Adipose tissue (tissue), 3 donors: ENCODE data around the gene KYAT1. TPM values are rescaled to one million over a fixed set of nuclear protein-coding genes. Genes with fewer than 3 reads are reported as not detected.

Experiments
- H3K27ac ChIP-seq: one replicate; pipeline ENCODE4 v1.5.1; 2013; ENCODE audit warnings: low read depth, low read length
- WGBS, 3 donors: extraction: QIAGEN DNeasy Blood & Tissue Kit; methylation state at CpG; one replicate each; pipeline ENCODE4 v1.1.7; 2013; 5-methylcytosine and 5-hydroxymethylcytosine counted together
- polyA plus RNA-seq, 3 donors: library from polyadenylated mRNA; stranded (reverse); fragments of 200-250 nt; gene quantifications; one replicate each; pipeline ENCODE4 v1.2.3, GENCODE V29; 2013
- donor health status: healthy with polysubstance abuse.
- donor health status: Bipolar disorder and iron deficiency.
- donor health status: healthy.

Gene KYAT1
- polyA plus RNA-seq, result 1 to 10 TPM; 1.7 to 6.2 (median 3.3) TPM

DNA sequence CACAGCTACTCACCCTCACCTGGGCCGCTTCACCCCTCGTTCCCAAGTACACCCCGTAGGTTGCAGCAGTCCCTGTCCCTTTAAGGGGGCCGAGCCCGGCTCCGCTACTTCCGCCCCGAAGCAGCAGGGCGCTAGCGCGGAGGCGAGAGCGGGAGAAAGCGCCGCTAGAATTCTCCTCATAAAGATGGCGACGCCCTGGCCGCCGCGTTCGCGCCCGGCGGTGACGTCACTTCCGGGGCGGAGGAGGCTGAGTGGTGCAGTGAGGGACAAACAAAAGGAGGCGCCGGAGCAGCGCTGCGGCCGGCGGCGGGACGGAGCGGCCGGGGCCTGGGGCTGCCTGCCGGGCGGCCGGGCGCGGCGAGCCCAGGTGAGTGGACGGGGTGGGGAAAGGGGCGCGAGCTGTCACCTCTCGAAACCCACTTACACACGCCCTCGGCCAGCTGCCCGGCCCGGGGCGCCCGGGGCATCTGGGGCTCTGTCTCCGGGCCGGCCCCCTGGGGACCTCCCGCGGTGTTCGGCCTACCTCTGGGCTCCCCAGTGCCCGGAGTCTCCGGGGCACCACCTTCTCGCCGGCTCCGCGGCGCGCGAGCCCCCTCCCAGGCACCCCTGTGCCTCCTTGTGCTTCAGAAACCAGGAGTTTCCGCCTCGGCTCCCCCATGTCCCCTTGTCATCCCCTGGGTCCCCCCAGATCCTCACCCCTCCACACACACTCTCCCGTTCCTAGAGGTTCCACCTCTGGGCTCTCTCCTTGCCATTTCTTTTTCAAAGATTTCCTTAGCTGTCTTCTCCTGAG is at the start of gene KYAT1, which contains the start of gene LRRC8A:
Gene KYAT1, minus strand, starts transcription at position 67 of the 793 bp plus-strand sequence. CDS start 36,545 bp downstream, outside the sequence.
Gene LRRC8A, plus strand, starts transcription at position 250 of the 793 bp plus-strand sequence. CDS start 25,032 bp downstream, outside the sequence.
- peak within 1 kb of the TSS; percentile 91 for H3K27ac ChIP-seq
- 0 to 1% (median 1%) methylated on average over 45 to 70 of the region's 70 CpGs for WGBS, 3 donors

- WGBS, 3 donors, result 80 to 91% (median 89%) methylated on average over 4 of the region's 4 CpGs
- no peak overlapping the region for H3K27ac ChIP-seq
Observed at GRCh38 chr9:128929560-128929959, 47.8 kb upstream of the KYAT1 start.

DNA sequence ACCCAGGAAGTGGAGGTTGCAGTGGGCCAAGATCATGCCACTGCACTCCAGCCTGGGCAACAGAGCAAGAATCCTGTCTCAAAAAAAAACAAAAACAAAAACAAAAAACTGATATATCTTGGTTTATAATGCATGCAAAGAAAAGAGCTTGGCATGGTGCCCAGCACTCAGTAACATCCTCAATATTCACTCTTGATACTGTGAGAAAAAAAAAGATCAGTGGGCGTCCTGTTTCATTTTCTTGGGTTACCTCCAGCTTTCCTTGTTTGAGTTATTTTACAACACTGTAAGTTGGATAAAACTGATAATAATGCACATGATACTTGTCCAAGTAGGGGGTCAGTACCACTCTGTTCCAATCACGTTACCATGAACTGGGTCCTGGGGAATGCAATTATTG is 46.9 kb upstream of the KYAT1 start:
- 84 to 86% (median 85%) methylated on average over 2 of the region's 2 CpGs for WGBS, 3 donors
- H3K27ac ChIP-seq, result no peak overlapping the region

DNA sequence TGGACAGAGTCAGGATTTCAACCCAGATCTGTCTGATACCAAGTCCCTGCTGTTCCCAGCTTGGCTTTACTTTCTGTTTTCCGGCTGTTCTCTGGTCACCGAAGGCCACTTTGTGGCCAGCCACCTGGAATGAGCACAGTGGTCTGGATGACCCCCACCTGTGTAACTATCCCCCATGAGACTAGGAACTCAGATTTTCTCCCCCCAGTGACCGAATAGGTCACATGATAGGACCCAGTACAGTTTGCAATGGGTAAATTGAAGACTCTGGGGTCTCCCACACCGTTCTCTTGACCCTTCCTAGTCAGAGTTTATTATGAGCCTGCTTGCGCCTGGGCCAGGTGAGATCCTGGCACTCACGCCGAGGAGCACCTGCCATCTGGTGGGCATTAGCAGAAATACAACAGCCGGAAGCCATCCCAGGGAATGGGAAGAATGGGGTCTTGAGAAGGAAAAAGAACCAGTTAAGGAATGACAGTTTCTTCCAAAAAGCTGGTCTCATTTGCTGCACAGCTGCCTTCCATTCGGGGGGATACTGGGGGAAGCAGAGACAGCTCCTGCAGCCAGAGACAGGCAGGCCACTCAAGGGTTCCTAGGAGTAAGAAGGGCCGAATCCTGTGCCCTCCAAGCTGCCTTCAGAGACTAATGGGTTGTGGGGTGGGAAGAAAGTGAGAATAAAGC is 46.1 kb upstream of the KYAT1 start:
- WGBS, 3 donors, result 18 to 35% (median 32%) methylated on average over 10 of the region's 10 CpGs
- H3K27ac ChIP-seq, result no peak overlapping the region

- no peak overlapping the region for H3K27ac ChIP-seq
- 87 to 89% (median 87%) methylated on average over 6 of the region's 6 CpGs for WGBS, 3 donors
Observed at GRCh38 chr9:128923493-128923883, 41.7 kb upstream of the KYAT1 start.

DNA sequence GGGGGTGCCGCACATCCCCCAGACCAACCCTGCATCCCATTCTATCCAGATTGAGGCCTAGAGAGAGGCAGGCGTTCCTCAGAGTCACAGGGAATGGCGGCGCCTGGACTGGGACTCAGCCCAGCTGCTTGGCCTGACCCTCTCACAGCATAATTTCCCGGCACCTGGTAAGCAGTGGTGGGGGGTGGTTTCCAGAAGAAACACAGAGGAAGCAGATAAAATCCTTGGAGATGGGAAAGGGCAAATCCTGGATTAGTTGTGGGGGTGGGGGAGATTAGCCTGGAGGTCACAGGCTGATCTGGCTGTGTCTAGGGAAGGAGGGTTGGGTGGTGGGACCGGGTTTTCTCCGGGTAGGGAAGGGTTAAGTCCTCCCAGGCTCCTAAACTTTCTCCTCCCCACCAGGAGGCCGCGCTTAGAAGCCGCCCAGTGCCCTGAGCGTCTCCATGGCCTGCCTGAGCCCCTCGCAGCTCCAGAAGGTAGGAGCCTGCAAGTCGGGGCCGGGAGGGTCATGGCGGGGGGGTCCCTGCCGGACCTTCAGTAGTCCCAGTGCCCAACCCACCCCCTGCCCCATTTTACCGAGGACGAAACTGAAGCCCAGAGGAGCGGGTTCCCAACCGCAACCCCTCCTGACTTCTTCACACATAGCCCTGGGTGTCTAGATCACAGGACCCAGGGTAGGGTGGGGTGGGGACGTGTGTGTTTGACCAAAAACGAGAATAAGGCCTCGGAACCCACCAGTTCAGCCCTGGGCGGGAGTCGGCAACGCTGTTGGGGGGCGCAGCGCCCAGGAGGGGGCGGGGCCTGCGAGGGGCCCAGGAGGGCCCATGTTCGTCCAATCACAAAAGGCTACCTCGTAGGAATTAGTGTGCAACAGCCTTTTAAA is 40.4 kb upstream of the KYAT1 start:
- peak overlapping the region; percentile 57 for H3K27ac ChIP-seq
- WGBS, 3 donors, result 8 to 22% (median 15%) methylated on average over 31 to 32 of the region's 32 CpGs

- no peak within 1 kb of the TSS for H3K27ac ChIP-seq
- WGBS, 3 donors, result 40 to 57% (median 51%) methylated on average over 13 of the region's 13 CpGs
Observed at GRCh38 chr9:128920381-128921058, 38.8 kb upstream of the KYAT1 start, which contains the start of gene PHYHD1. Gene PHYHD1, plus strand, starts transcription at chr9:128920982. Its CDS starts 1,342 bp downstream, at chr9:128922324.

DNA sequence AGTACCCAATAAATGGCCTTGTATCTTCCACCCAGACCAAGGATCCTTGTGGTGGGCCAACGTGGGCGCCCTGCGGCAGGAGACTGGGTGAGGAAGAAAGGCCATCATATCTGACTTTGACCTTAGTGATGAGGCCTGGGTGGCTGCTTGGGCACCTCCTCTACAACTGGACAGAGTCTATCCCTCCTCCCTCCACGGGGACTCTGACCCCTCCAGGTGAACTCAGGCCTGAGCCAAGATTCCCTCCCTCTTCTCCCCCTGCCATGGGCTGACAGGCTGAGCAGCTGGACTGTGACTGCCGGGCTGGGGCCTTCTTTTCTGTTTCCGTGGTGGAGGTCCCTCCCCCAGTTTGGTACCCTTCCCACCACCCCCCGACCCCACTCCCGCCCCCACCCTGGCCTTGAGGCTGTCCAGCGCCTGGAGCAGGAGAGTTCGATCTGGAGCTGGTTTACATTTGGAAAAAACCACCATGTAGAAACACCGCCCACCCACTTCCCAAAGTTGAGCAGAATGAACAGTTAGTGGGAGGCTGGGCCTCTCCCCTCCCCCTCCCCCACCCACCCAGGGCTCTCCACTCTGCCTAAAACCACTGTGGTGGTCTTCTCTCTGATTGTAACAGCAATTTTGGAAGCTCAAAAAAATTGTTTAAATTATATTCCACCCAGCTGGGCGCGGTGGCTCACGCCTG is 37.8 kb upstream of the KYAT1 start:
- H3K27ac ChIP-seq, result no peak overlapping the region
- 59 to 76% (median 73%) methylated on average over 14 of the region's 14 CpGs for WGBS, 3 donors

- 26 to 60% (median 36%) methylated on average over 2 of the region's 2 CpGs for whole genome bisulfite sequencing, 3 donors
- H3K27ac ChIP-seq, result no peak overlapping the region
Observed at GRCh38 chr9:128918921-128919320, 37.2 kb upstream of the KYAT1 start.

- H3K27ac ChIP-seq, result no peak overlapping the region
- WGBS, 3 donors, result 41 to 66% (median 61%) methylated on average over 26 of the region's 26 CpGs
Observed at GRCh38 chr9:128917151-128917849, 35.5 kb upstream of the KYAT1 start.

- no peak overlapping the region for H3K27ac ChIP-seq
- 73 to 80% (median 80%) methylated on average over 11 of the region's 11 CpGs for WGBS, 3 donors
Observed at GRCh38 chr9:128916745-128917144, 35.0 kb upstream of the KYAT1 start.

- no peak overlapping the region for H3K27ac ChIP-seq
- WGBS, 3 donors, result 53 to 72% (median 58%) methylated on average over 17 to 18 of the region's 18 CpGs
Observed at GRCh38 chr9:128916204-128916603, 34.5 kb upstream of the KYAT1 start.

- no peak overlapping the region for H3K27ac ChIP-seq
- 68 to 80% (median 73%) methylated on average over 22 to 23 of the region's 23 CpGs for WGBS, 3 donors
Observed at GRCh38 chr9:128913995-128914772, 32.4 kb upstream of the KYAT1 start.

DNA sequence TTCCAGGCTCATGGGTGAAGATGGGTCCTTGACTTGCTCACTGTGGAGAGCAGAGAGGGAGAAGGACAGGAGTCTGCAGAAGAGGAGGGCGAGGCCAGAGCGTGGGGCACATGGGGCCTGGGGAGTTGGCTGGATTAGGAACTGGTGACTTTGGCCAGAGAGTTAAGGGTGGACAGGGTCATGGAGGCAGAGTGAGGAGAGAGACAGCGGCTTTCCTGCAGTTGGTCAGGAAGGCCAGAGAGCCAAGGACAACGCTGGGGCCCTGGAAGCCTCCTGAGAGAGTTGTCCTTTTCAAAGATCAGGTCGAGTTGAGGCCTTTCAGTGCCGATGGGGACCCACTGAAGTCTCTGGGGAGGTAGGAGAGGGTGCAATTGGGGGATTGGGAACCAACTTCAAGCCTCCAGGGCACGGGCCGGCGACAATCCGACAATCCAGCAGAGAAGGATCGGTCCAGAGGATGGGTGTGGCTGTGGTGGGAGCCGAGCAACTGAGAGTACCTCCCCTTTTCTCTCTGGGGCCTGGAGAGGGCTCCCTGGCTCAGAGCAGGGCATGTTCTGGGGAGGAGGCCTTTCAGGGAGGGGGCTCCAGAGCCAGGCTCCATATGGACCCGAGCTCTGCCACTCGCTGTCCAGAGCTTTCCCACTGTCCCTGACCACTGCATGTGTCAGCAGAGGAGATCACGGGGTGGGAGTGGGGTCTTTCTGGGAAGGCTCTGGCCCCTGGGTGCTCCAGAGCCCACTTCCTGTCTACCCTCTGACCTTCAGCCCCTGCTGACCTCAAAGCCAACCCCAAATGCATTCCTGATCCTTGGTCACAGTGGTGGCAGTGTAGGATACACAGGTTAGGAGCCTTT is 31.5 kb upstream of the KYAT1 start:
- no peak overlapping the region for H3K27ac ChIP-seq
- WGBS, 3 donors, result 55 to 85% (median 62%) methylated on average over 15 of the region's 15 CpGs

DNA sequence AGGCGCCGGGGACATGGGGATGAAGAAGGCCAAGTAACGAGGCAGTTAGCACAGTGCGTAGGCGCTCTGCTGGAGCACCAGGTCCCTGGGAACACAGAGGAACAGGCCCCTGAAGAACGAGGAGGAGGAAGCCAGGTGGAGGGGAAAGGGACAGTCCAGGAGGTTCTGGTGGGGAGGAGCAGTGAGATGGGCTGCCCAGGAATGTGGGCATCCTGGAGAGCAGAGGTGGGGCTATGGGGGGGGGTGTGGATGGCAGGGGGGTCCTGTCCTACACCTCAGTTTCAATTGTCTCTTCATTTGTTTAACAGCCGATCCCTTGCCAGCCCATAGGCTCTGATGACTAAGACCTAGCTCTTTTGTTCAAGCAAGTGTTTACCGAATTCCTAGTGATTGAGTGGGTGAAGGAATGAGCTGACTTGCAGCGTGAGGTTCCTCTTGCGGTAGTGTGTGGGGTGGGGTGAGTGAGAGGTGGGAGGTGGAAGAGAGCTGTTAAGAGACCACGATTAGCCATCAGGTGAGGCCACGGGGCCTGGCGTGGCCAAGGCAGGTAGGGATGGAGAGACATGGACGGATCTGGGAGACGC is 30.6 kb upstream of the KYAT1 start:
- H3K27ac ChIP-seq, result no peak overlapping the region
- 78 to 80% (median 79%) methylated on average over 15 of the region's 15 CpGs for WGBS, 3 donors
